ENCODE results near the gene CYSTM1.

Gene CYSTM1

GRCh38 chr5:140140435-140140834 lies 34.6 kb upstream of the CYSTM1 start:
- Histone ChIP-seq H3K9me3 (replicated peaks; ENCODE audit: low read length) (no peaks in the 10 kb centered on the region), H3K36me3 (ENCODE audit: insufficient read depth, low read length) (no peaks in the 10 kb centered on the region), H3K4me2 (ENCODE audit: low read length) (no peak overlapping the region), H3K4me1 (ENCODE audit: control insufficient read depth, insufficient read depth, low read length) (peaks cover 1% of the 10 kb centered on the region), H3K4me3 (ENCODE audit: low read length) (no peak overlapping the region), H3K27me3 (ENCODE audit: control insufficient read depth, insufficient read depth, low read length) (no peaks in the 10 kb centered on the region), H3K9ac (ENCODE audit: low read depth, low read length) (no peak overlapping the region)

- Histone ChIP-seq H3K4me2 (ENCODE audit: low read length) (no peak overlapping the region), H3K4me1 (ENCODE audit: control insufficient read depth, insufficient read depth, low read length) (peaks cover 8% of the 10 kb centered on the region), H3K9ac (ENCODE audit: low read depth, low read length) (no peak overlapping the region), H3K9me3 (replicated peaks; ENCODE audit: low read length) (no peaks in the 10 kb centered on the region), H3K4me3 (ENCODE audit: low read length) (no peak overlapping the region), H3K36me3 (ENCODE audit: insufficient read depth, low read length) (no peaks in the 10 kb centered on the region), H3K27me3 (ENCODE audit: control insufficient read depth, insufficient read depth, low read length) (no peaks in the 10 kb centered on the region)
Observed at GRCh38 chr5:140141241-140141640, 33.7 kb upstream of the CYSTM1 start.

GRCh38 chr5:140142246-140142645 lies 32.7 kb upstream of the CYSTM1 start:
- no peaks in the 10 kb centered on the region for H3K27me3 ChIP-seq (ENCODE audit: control insufficient read depth, insufficient read depth, low read length)
- no peak overlapping the region for H3K4me3 ChIP-seq (ENCODE audit: low read length)
- H3K9ac ChIP-seq (ENCODE audit: low read depth, low read length): no peak overlapping the region

GRCh38 chr5:140142856-140143255 lies 32.1 kb upstream of the CYSTM1 start:
- H3K9me3 ChIP-seq (replicated peaks; ENCODE audit: low read length): no peaks in the 10 kb centered on the region
- H3K4me1 ChIP-seq (ENCODE audit: control insufficient read depth, insufficient read depth, low read length): peaks cover 9% of the 10 kb centered on the region
- peaks cover 6% of the 10 kb centered on the region for H3K27me3 ChIP-seq (ENCODE audit: control insufficient read depth, insufficient read depth, low read length)
- H3K4me2 ChIP-seq (ENCODE audit: low read length): no peak overlapping the region
- no peak overlapping the region for H3K4me3 ChIP-seq (ENCODE audit: low read length)
- H3K36me3 ChIP-seq (ENCODE audit: insufficient read depth, low read length): no peaks in the 10 kb centered on the region
- no peak overlapping the region for H3K9ac ChIP-seq (ENCODE audit: low read depth, low read length)

More at GRCh38 chr5:140142246-140142645, 32.7 kb upstream of the CYSTM1 start:
- H3K4me1 ChIP-seq (ENCODE audit: control insufficient read depth, insufficient read depth, low read length): peaks cover 9% of the 10 kb centered on the region
- H3K36me3 ChIP-seq (ENCODE audit: insufficient read depth, low read length): no peaks in the 10 kb centered on the region
- H3K9me3 ChIP-seq (replicated peaks; ENCODE audit: low read length): no peaks in the 10 kb centered on the region
- no peak overlapping the region for H3K4me2 ChIP-seq (ENCODE audit: low read length)

- peaks cover 6% of the 10 kb centered on the region for H3K27me3 ChIP-seq (ENCODE audit: control insufficient read depth, insufficient read depth, low read length)
- H3K4me1 ChIP-seq (ENCODE audit: control insufficient read depth, insufficient read depth, low read length): peaks cover 9% of the 10 kb centered on the region
- no peaks in the 10 kb centered on the region for H3K9me3 ChIP-seq (replicated peaks; ENCODE audit: low read length)
- no peak overlapping the region for H3K9ac ChIP-seq (ENCODE audit: low read depth, low read length)
- H3K4me3 ChIP-seq (ENCODE audit: low read length): no peak overlapping the region
- no peaks in the 10 kb centered on the region for H3K36me3 ChIP-seq (ENCODE audit: insufficient read depth, low read length)
- no peak overlapping the region for H3K4me2 ChIP-seq (ENCODE audit: low read length)
Observed at GRCh38 chr5:140143521-140144258, 31.3 kb upstream of the CYSTM1 start.

- Histone ChIP-seq H3K4me1 (ENCODE audit: control insufficient read depth, insufficient read depth, low read length) (peaks cover 9% of the 10 kb centered on the region), H3K9ac (ENCODE audit: low read depth, low read length) (no peak overlapping the region), H3K27me3 (ENCODE audit: control insufficient read depth, insufficient read depth, low read length) (peaks cover 6% of the 10 kb centered on the region), H3K9me3 (replicated peaks; ENCODE audit: low read length) (no peaks in the 10 kb centered on the region), H3K36me3 (ENCODE audit: insufficient read depth, low read length) (no peaks in the 10 kb centered on the region), H3K4me3 (ENCODE audit: low read length) (no peak overlapping the region), H3K4me2 (ENCODE audit: low read length) (peak overlapping the region; percentile 91)
Observed at GRCh38 chr5:140145256-140145655, 29.7 kb upstream of the CYSTM1 start.

- Histone ChIP-seq H3K9me3 (replicated peaks; ENCODE audit: low read length) (no peaks in the 10 kb centered on the region), H3K4me3 (ENCODE audit: low read length) (peak overlapping the region; percentile 52), H3K27me3 (ENCODE audit: control insufficient read depth, insufficient read depth, low read length) (peaks cover 6% of the 10 kb centered on the region), H3K36me3 (ENCODE audit: insufficient read depth, low read length) (no peaks in the 10 kb centered on the region), H3K4me2 (ENCODE audit: low read length) (peak overlapping the region; percentile 91), H3K4me1 (ENCODE audit: control insufficient read depth, insufficient read depth, low read length) (peaks cover 9% of the 10 kb centered on the region), H3K9ac (ENCODE audit: low read depth, low read length) (no peak overlapping the region)
Observed at GRCh38 chr5:140145818-140146522, 29.0 kb upstream of the CYSTM1 start.

GRCh38 chr5:140146523-140146842 lies 28.5 kb upstream of the CYSTM1 start:
- Histone ChIP-seq H3K4me1 (ENCODE audit: control insufficient read depth, insufficient read depth, low read length) (peaks cover 9% of the 10 kb centered on the region), H3K36me3 (ENCODE audit: insufficient read depth, low read length) (no peaks in the 10 kb centered on the region), H3K4me3 (ENCODE audit: low read length) (no peak overlapping the region), H3K27me3 (ENCODE audit: control insufficient read depth, insufficient read depth, low read length) (peaks cover 6% of the 10 kb centered on the region), H3K9me3 (replicated peaks; ENCODE audit: low read length) (no peaks in the 10 kb centered on the region), H3K9ac (ENCODE audit: low read depth, low read length) (no peak overlapping the region), H3K4me2 (ENCODE audit: low read length) (peak overlapping the region; percentile 91)

- no peak overlapping the region for H3K9ac ChIP-seq (ENCODE audit: low read depth, low read length)
- H3K4me2 ChIP-seq (ENCODE audit: low read length): no peak overlapping the region
- H3K27me3 ChIP-seq (ENCODE audit: control insufficient read depth, insufficient read depth, low read length): peaks cover 6% of the 10 kb centered on the region
- no peak overlapping the region for H3K4me3 ChIP-seq (ENCODE audit: low read length)
- no peaks in the 10 kb centered on the region for H3K9me3 ChIP-seq (replicated peaks; ENCODE audit: low read length)
- H3K36me3 ChIP-seq (ENCODE audit: insufficient read depth, low read length): no peaks in the 10 kb centered on the region
- H3K4me1 ChIP-seq (ENCODE audit: control insufficient read depth, insufficient read depth, low read length): peaks cover 9% of the 10 kb centered on the region
Observed at GRCh38 chr5:140147460-140147859, 27.5 kb upstream of the CYSTM1 start.

GRCh38 chr5:140148508-140148907 lies 26.5 kb upstream of the CYSTM1 start:
- Histone ChIP-seq H3K4me3 (ENCODE audit: low read length) (no peak overlapping the region), H3K4me2 (ENCODE audit: low read length) (no peak overlapping the region), H3K9me3 (replicated peaks; ENCODE audit: low read length) (no peaks in the 10 kb centered on the region), H3K9ac (ENCODE audit: low read depth, low read length) (no peak overlapping the region), H3K36me3 (ENCODE audit: insufficient read depth, low read length) (no peaks in the 10 kb centered on the region), H3K4me1 (ENCODE audit: control insufficient read depth, insufficient read depth, low read length) (peaks cover 9% of the 10 kb centered on the region), H3K27me3 (ENCODE audit: control insufficient read depth, insufficient read depth, low read length) (peaks cover 6% of the 10 kb centered on the region)

- Histone ChIP-seq H3K36me3 (ENCODE audit: insufficient read depth, low read length) (no peaks in the 10 kb centered on the region), H3K4me2 (ENCODE audit: low read length) (no peak overlapping the region), H3K4me3 (ENCODE audit: low read length) (no peak overlapping the region), H3K27me3 (ENCODE audit: control insufficient read depth, insufficient read depth, low read length) (peaks cover 6% of the 10 kb centered on the region), H3K9ac (ENCODE audit: low read depth, low read length) (no peak overlapping the region), H3K4me1 (ENCODE audit: control insufficient read depth, insufficient read depth, low read length) (peaks cover 9% of the 10 kb centered on the region), H3K9me3 (replicated peaks; ENCODE audit: low read length) (no peaks in the 10 kb centered on the region)
Observed at GRCh38 chr5:140150201-140150600, 24.8 kb upstream of the CYSTM1 start.
